H1 (cell line): Measurements from ENCODE around the gene SPATA21.
"Not testable (repeated sequence)": the region's sequence is repeated elsewhere in the genome, so short reads cannot be mapped to it uniquely, and the experiment has no call there.

Experiments
- BRCA1 ChIP-seq: IDR thresholded peaks from 2 replicates; pipeline ENCODE4 v1.6.1; 2012; ENCODE audit warnings: low read depth, low read length, improper control_type of control experiment
- CHD2 ChIP-seq: IDR thresholded peaks from 2 replicates; pipeline ENCODE4 v1.6.1; 2012; ENCODE audit warnings: low read length, improper control_type of control experiment
- CTCF ChIP-seq, 3 experiments: IDR thresholded peaks; 1 replicate in 2 of 3; 2 replicates in 1 of 3; pipeline versions ENCODE4 v1.5.1 to v1.6.1; 2011; ENCODE audit warnings: low read length in 3 of 3, mild to moderate bottlenecking in 3 of 3, inconsistent platforms in 2 of 3, low read depth in 1 of 3, moderate library complexity in 1 of 3; ENCODE audit not compliant: insufficient read depth in 1 of 3; ENCODE audit errors: control extremely low read depth in 1 of 3
- EP300 ChIP-seq, 2 experiments: IDR thresholded peaks; 1 replicate in 1 of 2; 2 replicates in 1 of 2; pipeline ENCODE4 v1.6.1; 2011 to 2012; ENCODE audit warnings: low read depth in 2 of 2, low read length in 2 of 2, mild to moderate bottlenecking in 2 of 2, borderline replicate concordance in 1 of 2, inconsistent platforms in 1 of 2, moderate library complexity in 1 of 2
- EZH2 ChIP-seq: fragments of 200-600 bp; sonication (generic); IDR thresholded peaks from 2 replicates; pipeline ENCODE4 v1.7.1; 2012; ENCODE audit warnings: low read depth, mild to moderate bottlenecking, moderate library complexity, low read length, inconsistent platforms; ENCODE audit not compliant: severe bottlenecking
- HDAC2 ChIP-seq, 2 experiments: fragments of 300-600 bp in 1 of 2; sonication (generic) in 1 of 2; IDR thresholded peaks; 2 replicates each; pipeline ENCODE4 v1.6.1; 2011 to 2012; ENCODE audit warnings: low read depth in 2 of 2, low read length in 2 of 2, mild to moderate bottlenecking in 2 of 2, moderate library complexity in 2 of 2, borderline replicate concordance in 1 of 2, inconsistent platforms in 1 of 2
- JUN ChIP-seq: IDR thresholded peaks from 2 replicates; pipeline ENCODE4 v1.6.1; 2011; ENCODE audit warnings: low read depth, mild to moderate bottlenecking, improper control_type of control experiment, low read length
- MAX ChIP-seq: IDR thresholded peaks from 2 replicates; pipeline ENCODE4 v1.6.1; 2012; ENCODE audit warnings: inconsistent platforms
- PHF8 ChIP-seq: fragments of 200-600 bp; sonication (generic); conservative IDR thresholded peaks from 2 replicates; pipeline ENCODE4 v1.7.1; 2012; ENCODE audit warnings: low read depth, mild to moderate bottlenecking, inconsistent platforms, low read length, moderate library complexity
- POLR2A ChIP-seq, 2 experiments: IDR thresholded peaks; 1 replicate in 1 of 2; 2 replicates in 1 of 2; pipeline ENCODE4 v1.6.1; 2011; ENCODE audit warnings: low read depth in 2 of 2, low read length in 2 of 2, mild to moderate bottlenecking in 2 of 2; ENCODE audit errors: control extremely low read depth in 1 of 2
- POLR2AphosphoS5 ChIP-seq: IDR thresholded peaks from 2 replicates; pipeline ENCODE4 v1.6.1; 2011; ENCODE audit warnings: low read depth, low read length

GRCh38 chr1:16483639-16484500 is 46.6 kb upstream of the SPATA21 start:
- TF ChIP-seq PHF8; EZH2; POLR2AphosphoS5; CHD2; POLR2A (IDR thresholded peaks at IDR 0.05; ENCODE audit: control extremely low read depth in 1 of 2, low read depth in 2 of 2, low read length in 2 of 2); JUN; CTCF (IDR thresholded peaks at IDR 0.05; ENCODE audit: control extremely low read depth in 1 of 3, insufficient read depth in 1 of 3, low read depth in 1 of 3, low read length in 3 of 3); MAX; BRCA1; HDAC2 (IDR thresholded peaks at IDR 0.05; ENCODE audit: borderline replicate concordance in 1 of 2, low read depth in 2 of 2, low read length in 2 of 2); EP300 (IDR thresholded peaks at IDR 0.05; ENCODE audit: borderline replicate concordance in 1 of 2, low read depth in 2 of 2, low read length in 2 of 2): not testable (repeated sequence)
